ENCODE measurements around the gene TIMM21.

TIMM21 gene

GRCh38 chr18:74148543-74149070 is 284 bp downstream of the TIMM21 start:
- no peak for DNase-seq

- no peak for DNase-seq
These were observed 1.6 kb downstream of the TIMM21 start for GRCh38 chr18:74149878-74150277.

GRCh38 chr18:74152270-74152669 is 3.9 kb downstream of the TIMM21 start:
- no peak for DNase-seq

GRCh38 chr18:74152857-74153256 is 4.5 kb downstream of the TIMM21 start:
- DNase-seq: no peak

GRCh38 chr18:74153377-74153776 is 5.1 kb downstream of the TIMM21 start:
- DNase-seq: no peak

GRCh38 chr18:74153793-74154192 is 5.5 kb downstream of the TIMM21 start:
- no peak for DNase-seq

GRCh38 chr18:74154716-74155115 is 6.4 kb downstream of the TIMM21 start:
- DNase-seq: no peak

- DNase-seq: no peak
These were observed 7.0 kb downstream of the TIMM21 start for GRCh38 chr18:74155276-74155675.

GRCh38 chr18:74163019-74163660 is 14.8 kb downstream of the TIMM21 start:
- no peak for DNase-seq

- no peak for DNase-seq
These were observed 18.1 kb downstream of the TIMM21 start for GRCh38 chr18:74166386-74166785.

- DNase-seq: no peak
These were observed 23.7 kb downstream of the TIMM21 start for GRCh38 chr18:74171910-74172606.

- DNase-seq: peak; percentile 92
These were observed 24.5 kb downstream of the TIMM21 start for GRCh38 chr18:74172697-74173433.

- peak; percentile 92 for DNase-seq
These were observed 25.1 kb downstream of the TIMM21 start for GRCh38 chr18:74173434-74173750.

GRCh38 chr18:74175658-74176057 is 27.3 kb downstream of the TIMM21 start:
- peak; percentile 87 for DNase-seq

- no peak for DNase-seq
These were observed 30.6 kb downstream of the TIMM21 start for GRCh38 chr18:74178884-74179283.

- no peak for DNase-seq
These were observed 31.4 kb downstream of the TIMM21 start for GRCh38 chr18:74179623-74180199.

GRCh38 chr18:74182335-74182734 is 34.0 kb downstream of the TIMM21 start:
- DNase-seq: no peak

- peak; percentile 91 for DNase-seq
These were observed 34.8 kb downstream of the TIMM21 start for GRCh38 chr18:74183130-74183529.

- peak; percentile 64 for DNase-seq
These were observed 36.6 kb downstream of the TIMM21 start for GRCh38 chr18:74184875-74185274.

- no peak for DNase-seq
These were observed 37.5 kb downstream of the TIMM21 start for GRCh38 chr18:74185860-74186259.

GRCh38 chr18:74186661-74187060 is 38.3 kb downstream of the TIMM21 start:
- no peak for DNase-seq

- no peak for DNase-seq
These were observed 41.8 kb downstream of the TIMM21 start for GRCh38 chr18:74190086-74190485.

- DNase-seq: no peak
These were observed 43.3 kb downstream of the TIMM21 start for GRCh38 chr18:74191577-74191976.

- DNase-seq: no peak
These were observed 46.4 kb downstream of the TIMM21 start for GRCh38 chr18:74194691-74195090.
